Activated CD8-positive, alpha-beta memory T cell treated with anti-CD3 and anti-CD28 coated beads, Interleukin-2, amount 50 U/mL, for 48 hours (primary cell): ENCODE data around the gene MED15.

Experiments used
- DNase-seq: peaks from one replicate; pipeline ENCODE4 v3.0.0-alpha.2; 2020

MED15 gene

GRCh38 chr22:20573833-20574615 lies 66.6 kb downstream of the MED15 start:
- DNase-seq, result no peak

DNA sequence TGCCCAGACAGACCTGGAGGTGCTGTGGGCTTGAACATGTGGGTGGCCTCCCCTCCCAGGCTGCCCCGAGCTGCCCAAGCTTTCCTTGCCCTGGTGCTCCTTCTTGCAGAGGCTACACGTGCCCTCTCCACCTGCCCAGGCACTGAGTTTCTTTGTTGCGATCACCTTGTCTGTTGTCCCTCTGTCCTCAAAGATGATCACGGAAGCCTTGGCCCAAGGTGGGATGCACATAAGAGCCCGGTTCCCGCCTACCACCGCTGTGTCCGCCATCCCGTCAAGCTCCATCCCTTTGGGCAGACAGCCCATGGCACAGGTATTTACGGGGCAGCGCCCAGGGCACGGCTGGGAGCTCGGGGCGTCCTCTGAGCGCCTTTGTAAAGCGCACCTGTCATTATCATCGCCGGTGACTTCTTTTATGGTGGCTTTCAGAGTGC lies 67.5 kb downstream of the MED15 start:
- no peak for DNase-seq

DNA sequence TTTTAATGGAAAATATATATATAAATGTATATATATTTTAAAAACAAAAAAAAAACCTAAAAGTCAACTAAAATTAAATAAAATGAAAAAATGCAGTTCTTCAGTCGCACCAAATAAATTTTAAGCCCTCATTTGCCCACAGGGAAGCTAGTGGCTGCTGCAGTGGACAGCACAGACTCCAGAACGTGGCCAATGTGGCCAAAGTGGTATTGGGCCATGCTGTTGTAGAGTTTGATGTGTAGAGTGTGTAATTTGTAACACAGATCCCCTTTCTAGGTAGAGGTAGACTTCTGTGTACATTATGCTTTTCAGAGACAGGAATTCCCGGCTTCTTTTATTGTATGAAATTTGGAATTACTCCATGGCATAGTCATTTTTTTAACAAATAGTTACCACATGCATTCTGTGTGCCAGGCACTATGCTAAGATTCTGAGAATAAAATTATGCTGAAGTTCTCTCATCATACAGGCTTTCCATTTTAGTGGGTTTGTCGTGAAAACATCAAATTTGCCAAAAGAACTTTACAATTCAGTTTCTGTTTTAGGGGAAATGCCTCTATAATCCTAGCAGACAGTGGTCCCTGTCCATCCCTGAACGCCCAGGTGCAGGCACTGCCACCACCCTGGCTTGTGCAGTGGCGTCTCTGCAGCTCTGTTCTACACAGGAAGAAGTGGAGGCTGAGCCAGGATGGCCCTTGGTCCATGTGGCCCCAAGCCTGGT lies 68.5 kb downstream of the MED15 start:
- no peak for DNase-seq

- no peak for DNase-seq
These were observed 69.0 kb downstream of the MED15 start for GRCh38 chr22:20576445-20576816.

DNA sequence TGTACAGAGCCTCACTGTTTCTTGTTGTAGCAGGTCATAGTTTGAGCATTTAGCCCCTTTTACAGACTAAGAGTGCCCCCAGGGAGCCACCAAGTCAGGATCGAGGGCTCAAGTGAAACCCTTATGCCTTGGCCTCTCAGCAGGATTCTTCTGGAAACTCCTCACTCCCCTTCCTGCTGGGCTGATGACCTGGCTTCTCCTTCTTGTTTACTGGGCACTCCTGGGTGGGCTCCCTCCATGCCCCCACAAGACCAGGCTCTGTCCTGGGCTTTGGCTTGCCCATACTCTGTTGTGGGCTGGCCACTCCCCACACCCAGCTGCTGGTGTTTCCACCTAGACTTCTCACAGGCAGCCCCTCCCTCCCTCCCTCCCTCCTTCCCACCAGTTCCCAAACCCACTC lies 69.6 kb downstream of the MED15 start:
- DNase-seq, result no peak

GRCh38 chr22:20577549-20577975 lies 70.2 kb downstream of the MED15 start:
- DNase-seq, result no peak

DNA sequence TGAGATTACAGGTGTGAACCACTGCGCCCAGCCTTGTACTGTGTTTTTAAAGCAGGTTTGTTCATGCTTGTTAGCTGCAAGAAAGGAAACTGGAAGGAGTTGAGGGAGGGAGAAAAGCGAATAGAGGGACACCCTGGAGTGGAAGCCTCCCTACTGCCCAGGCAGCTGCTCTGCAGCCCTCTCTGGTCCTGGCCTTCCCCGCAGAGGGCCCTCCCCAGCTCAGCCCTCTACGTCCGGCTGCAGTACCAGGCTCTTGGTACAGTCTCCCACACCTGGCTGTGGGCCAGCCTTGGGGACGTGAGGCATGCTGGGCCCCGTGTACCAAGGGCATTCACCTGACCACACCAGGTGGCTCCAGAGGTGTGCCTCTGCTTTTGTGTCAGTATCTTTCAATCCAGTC lies 70.8 kb downstream of the MED15 start:
- no peak for DNase-seq

DNA sequence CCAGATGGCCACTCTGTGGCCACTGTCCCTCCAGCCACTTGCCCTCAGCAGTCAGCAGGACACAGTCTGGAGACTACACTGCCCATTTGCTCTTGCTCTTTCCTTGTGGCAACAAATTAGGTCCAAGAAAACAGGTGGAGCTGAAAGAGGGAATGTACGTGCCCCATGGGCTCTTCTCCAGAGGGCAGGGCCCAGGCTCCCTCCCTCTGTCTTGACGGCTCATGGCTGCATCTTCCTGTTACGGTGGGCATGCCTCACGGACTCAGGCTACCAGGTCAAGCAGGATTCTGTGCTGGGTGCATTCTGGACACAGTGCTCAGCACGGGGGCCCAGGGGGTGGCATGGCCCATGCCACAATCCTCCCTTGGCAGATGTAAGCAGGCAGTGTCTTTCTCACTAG lies 71.3 kb downstream of the MED15 start:
- no peak for DNase-seq

- no peak for DNase-seq
These were observed 72.1 kb downstream of the MED15 start for GRCh38 chr22:20579273-20580120.

- DNase-seq, result no peak
These were observed 72.8 kb downstream of the MED15 start for GRCh38 chr22:20580179-20580578.

- no peak for DNase-seq
These were observed 73.4 kb downstream of the MED15 start for GRCh38 chr22:20580611-20581502.

DNA sequence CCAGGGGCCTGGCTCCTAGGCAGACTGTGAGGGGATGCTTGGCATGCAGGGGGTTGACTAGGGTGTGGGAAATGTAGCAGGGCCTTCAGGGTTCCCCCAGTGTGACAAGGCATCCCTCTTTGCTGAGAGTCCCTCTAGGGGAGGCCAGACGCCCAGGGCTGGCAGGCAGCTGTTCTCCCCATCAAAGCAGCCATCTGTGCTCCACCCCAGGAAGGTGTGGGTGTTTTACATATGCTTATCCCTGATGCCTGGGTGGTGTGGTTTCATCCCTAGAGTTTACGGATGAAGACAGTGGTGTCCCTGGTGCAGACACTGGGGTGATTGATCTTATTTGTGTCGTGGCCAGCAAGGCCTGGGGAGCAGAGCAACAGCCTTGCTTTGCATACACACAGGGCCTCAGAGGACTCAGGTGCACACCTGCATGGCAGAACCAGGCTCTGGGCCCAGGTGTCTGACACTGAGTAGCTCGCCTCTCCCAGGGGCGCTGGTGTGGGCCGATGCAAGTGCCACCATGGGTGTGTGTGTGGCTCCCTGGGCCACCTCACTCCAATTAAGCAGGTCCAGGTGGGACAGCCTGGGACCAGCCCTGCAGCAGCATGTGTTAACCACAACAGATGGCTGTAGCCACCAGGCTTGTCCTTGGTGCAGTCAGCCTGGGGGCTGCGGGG lies 74.2 kb downstream of the MED15 start:
- DNase-seq, result no peak

GRCh38 chr22:20582171-20582511 lies 74.7 kb downstream of the MED15 start:
- no peak for DNase-seq

DNA sequence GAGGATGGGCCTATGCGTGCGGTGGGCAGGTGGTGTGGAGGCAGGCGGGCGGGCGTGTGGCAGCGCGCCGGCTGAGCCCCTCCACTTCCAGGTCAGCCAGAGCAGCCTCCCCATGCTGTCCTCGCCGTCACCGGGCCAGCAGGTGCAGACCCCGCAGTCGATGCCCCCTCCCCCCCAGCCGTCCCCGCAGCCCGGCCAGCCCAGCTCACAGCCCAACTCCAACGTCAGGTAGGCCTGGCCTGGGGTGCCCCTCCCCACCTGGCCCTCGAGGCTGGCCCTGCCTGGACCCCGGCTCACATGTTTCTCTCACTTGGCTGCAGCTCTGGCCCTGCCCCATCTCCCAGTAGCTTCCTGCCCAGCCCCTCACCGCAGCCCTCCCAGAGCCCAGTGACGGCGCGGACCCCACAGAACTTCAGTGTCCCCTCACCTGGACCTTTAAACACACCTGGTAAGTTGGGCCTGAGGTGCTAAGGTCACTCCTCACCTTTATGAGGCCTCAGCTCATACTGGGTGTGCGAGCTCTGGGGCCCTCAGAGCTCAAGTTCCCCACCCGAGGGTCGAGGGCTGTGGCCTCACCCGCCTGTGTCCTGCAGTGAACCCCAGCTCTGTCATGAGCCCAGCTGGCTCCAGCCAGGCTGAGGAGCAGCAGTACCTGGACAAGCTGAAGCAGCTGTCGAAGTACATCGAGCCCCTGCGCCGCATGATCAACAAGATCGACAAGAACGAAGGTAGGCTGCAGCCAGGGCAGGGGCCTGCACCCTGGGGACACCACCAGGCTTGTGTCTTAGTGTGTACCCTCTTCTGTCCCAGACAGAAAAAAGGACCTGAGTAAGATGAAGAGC lies 75.3 kb downstream of the MED15 start:
- no peak for DNase-seq

DNA sequence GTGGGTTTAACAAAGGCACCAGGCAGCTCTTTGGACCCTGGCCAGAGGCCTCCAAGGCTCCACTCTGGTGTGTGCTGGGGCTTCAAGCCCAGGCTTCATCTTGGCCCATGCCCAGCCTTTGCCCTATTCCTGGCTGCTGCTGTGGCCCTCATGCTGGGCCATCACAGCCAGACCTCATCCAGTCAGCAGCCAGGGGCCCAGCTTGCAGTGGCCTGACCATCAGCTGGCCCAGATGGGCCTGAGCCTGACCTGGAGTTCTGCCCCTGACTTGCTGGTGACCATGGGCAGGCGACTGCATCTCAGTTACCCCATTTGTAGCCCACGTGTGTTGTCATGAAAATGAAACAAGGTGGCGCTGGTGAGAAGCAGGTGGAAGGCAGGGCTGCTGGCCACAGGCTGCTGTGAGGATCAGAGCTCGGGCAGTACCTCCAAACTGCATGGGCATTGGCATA lies 76.1 kb downstream of the MED15 start:
- no peak for DNase-seq

GRCh38 chr22:20584029-20584871 lies 76.8 kb downstream of the MED15 start:
- no peak for DNase-seq

DNA sequence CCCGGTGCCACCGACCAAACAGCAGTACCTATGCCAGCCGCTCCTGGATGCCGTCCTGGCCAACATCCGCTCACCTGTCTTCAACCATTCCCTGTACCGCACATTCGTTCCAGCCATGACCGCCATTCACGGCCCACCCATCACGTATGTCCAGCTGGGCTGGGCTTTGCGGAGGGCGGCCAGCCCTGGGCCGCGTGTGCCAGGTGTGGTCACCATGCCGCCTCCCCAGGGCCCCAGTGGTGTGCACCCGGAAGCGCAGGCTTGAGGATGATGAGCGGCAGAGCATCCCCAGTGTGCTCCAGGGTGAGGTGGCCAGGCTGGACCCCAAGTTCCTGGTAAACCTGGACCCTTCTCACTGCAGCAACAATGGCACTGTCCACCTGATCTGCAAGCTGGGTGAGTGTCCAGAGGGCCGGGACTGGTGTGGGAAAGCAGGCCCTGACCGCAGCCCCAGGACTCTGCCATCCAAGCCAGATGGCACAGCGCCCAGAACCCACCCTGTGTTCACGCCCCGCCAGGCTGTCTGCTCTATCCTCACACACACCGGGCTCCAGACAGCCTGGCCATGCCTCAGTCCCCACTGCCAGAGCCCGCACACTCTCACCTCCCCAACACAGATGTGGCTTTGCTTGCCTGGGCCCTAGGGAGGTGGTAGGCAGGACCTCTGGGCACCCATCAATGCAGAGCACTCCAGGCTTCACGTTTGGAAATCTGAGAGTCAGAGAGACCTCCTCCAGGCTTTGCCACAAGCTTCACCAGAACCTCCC lies 77.6 kb downstream of the MED15 start:
- DNase-seq, result no peak

DNA sequence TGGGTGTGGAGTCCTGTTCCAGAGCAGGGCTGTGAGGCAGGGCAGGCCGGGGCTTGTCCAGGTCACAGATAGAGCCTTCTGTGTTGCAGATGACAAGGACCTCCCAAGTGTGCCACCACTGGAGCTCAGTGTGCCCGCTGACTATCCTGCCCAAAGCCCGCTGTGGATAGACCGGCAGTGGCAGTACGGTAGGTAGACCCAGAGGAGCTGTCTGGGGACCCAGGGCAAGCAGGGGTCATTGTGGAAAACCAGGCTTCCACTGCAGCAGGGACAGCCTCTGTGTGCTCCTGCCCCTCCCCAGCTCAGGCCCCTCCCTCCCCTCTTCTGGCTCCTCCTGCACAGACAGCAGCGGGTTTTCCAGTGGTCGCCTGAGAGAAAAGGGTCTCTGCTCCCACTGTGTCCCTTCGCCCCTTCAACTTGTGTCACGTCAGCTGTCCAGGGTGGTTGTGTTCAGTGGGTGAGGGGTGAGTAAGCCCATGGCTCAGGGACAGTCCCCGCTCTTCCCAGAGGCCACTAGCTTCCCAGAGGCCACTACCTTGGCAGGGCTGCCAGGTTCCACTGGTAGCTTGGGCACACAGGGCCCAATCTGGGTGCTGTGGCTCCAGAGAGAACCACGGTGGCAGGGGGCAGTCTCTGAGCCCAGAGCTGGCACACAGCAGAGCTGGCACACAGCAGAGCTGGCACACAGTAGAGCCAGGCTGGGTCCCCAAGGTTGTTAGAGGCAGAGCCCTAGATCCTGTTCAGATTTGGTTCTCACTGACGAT lies 78.4 kb downstream of the MED15 start:
- DNase-seq, result no peak

- DNase-seq, result no peak
These were observed 79.0 kb downstream of the MED15 start for GRCh38 chr22:20586403-20586745.
